Dermis blood vessel endothelial cell (primary cell): ENCODE data around the gene EFCAB13. TPM values are rescaled to one million over a fixed set of nuclear protein-coding genes. Genes with fewer than 3 reads are reported as not detected.
"Not testable (repeated sequence)": the region's sequence is repeated elsewhere in the genome, so short reads cannot be mapped to it uniquely, and the experiment has no call there.

Experiments used
- DNase-seq: peaks from one replicate; pipeline ENCODE4 v3.0.0; 2010
- total RNA-seq: library from RNA; depleted of rRNA; stranded (reverse); fragments of >200 nt; gene quantifications from 2 replicates; pipeline ENCODE4 v1.2.3, GENCODE V29; 2014

The EFCAB13 gene
- total RNA-seq, 1 donor from 2014 or later, result 17.2 TPM

DNA sequence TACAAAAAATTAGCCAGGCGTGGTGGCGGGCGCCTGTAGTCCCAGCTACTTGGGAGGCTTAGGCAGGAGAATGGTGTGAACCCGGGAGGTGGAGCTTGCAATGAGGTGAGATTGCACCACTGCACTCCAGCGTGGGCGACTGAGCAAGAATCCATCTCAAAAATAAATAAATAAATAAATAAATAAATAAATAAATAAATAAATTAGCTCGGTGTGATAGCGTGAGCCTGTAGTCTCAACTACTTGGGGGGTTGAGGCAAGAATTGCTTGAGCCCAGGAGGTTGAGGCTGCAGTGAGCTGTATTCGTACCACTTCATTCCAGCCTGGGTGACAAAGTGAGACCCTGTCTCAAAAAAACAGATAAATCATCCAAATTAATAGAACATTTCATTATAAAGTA, 108.5 kb downstream of the EFCAB13 start:
- DNase-seq, result not testable (repeated sequence)

DNA sequence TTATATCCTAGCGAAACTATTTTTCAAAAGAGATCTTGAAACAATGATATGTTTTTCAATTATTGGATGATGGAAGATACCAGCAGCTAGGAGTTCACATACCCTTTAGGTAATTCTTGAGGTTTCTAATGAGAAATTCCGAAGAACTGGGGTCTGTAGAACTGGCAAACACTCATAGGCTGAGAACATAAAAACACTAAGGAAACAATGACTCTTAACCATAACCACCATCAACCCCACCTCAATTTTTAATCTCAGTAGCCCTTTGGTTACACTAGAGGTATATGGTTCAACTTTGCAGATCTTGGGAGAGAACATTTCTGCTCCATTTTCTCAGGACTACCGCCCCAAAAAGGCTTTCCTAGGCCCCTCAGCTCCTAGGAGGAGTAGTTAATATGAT, 141.4 kb downstream of the EFCAB13 start:
- DNase-seq, result no peak

DNA sequence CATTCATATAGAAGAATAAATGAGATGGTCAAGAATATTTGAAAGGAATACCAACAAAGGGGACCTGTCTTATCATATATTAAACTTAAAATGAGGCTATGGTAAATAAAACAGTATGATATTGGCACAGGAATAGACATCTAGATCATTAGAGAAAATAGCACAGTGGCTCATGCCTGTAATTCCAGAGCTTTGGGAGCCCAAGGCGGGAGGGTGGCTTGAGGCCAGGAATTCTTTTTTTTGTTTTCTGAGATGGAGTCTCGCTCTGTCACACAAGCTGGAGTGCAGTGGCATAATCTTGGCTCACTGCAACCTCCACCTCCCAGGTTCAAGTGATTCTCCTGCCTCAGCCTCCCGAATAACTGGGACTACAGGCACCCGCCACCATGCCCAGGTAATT, 143.2 kb downstream of the EFCAB13 start:
- DNase-seq, result not testable (repeated sequence)

DNA sequence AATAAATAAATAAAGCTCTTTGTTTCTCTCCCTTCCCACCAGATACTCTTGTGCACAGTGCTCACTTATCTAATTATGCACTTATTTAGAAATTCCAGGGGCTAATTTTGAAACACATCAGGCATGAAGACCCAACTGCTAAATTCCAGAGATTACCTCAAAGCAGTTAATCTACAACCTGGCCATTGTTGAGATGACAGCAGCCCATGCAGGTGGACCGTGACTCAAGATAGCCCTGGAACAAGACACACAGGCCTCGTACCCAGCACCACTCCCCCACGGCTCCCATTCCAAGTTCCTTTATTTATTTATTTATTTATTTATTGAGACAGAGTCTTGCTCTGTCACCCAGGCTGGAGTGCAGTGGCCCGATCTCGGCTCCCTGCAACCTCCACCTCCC, 147.1 kb downstream of the EFCAB13 start:
- no peak for DNase-seq

- DNase-seq, result not testable (repeated sequence)
These were observed 148.3 kb downstream of the EFCAB13 start for GRCh38 chr17:47472073-47472472.

Other genes starting within 250 kb of the EFCAB13 start
- gene CDC27, start 134.7 kb upstream of the EFCAB13 start, total RNA-seq, result 97.3 and 201 TPM in 2 replicates
- 0.60 and 1.5 TPM in 2 replicates for gene MYL4, start 114.6 kb upstream of the EFCAB13 start, total RNA-seq
- gene ITGB3, start 70.1 kb upstream of the EFCAB13 start, total RNA-seq, result 116 and 150 TPM in 2 replicates
- 97.9 and 166 TPM in 2 replicates for gene NPEPPS, start 207.2 kb downstream of the EFCAB13 start, total RNA-seq